HepG2 (cell line): ENCODE results near the gene DTNB. TPM values are rescaled to one million over a fixed set of nuclear protein-coding genes. Genes with fewer than 3 reads are reported as not detected.

ENCODE experiments used
- ATAC-seq: fragments of 200-7000 bp; cut with Tn5 transposase; 3 replicates; pipeline ENCODE4 v1.9.1; 2020; ENCODE audit warnings: mild to moderate bottlenecking, moderate library complexity
- BruUV-seq: library from RNA; stranded (reverse); fragments of 400-500 nt; replicated peaks from 2 replicates; lab custom pipeline; 2021; lab: Mats Ljungman, UMichigan
- CTCF ChIA-PET: fragments of 300-600 bp; formaldehyde crosslinking; extraction: SDS; loops from one replicate; lab custom pipeline; 2021; ENCODE audit warnings: low total read pairs, inconsistent platforms, low intra/inter-chr PET ratio; lab: Yijun Ruan, JAX
- POLR2A ChIA-PET: fragments of 350-600 bp; sonication (Branson Sonifier 250); formaldehyde crosslinking; loops from one replicate; lab custom pipeline; 2020; ENCODE audit warnings: antibody characterized with exemption, inconsistent platforms; lab: Yijun Ruan, JAX
- DNase-seq: peaks from one replicate; pipeline ENCODE4 v3.0.0-alpha.2; 2015; ENCODE audit warnings: low spot score
- FAIRE-seq: peaks from 3 replicates; lab custom pipeline; 2011; peaks lifted over from hg19 to GRCh38; lab: Jason Lieb, UNC
- H2AFZ ChIP-seq: one replicate; pipeline ENCODE4 v1.6.1; 2011; ENCODE audit warnings: low read length, inconsistent platforms
- H3K27ac ChIP-seq: fragments of 300-600 bp; 3 replicates; pipeline ENCODE4 v1.8.0; 2011; ENCODE audit warnings: mixed run types, mild to moderate bottlenecking, mixed read lengths, low read length, inconsistent platforms; ENCODE audit not compliant: insufficient read depth; ENCODE audit errors: extremely low read length
- H3K27me3 ChIP-seq, 2 experiments: fragments of 200-600 bp in 1 of 2; 2 replicates in 1 of 2; 3 replicates in 1 of 2; pipeline versions ENCODE4 v1.6.0 to v1.8.0; 2011; ENCODE audit warnings: low read length in 2 of 2, mild to moderate bottlenecking in 2 of 2, moderate library complexity in 2 of 2, inconsistent platforms in 1 of 2; ENCODE audit not compliant: insufficient read depth in 2 of 2, control insufficient read depth in 1 of 2
- H3K36me3 ChIP-seq, 2 experiments: fragments of 200-600 bp in 1 of 2; replicated peaks in 1 of 2; 2 replicates in 1 of 2; 3 replicates in 1 of 2; pipeline versions ENCODE4 v1.5.1 to v1.8.0; 2011; ENCODE audit warnings: low read length in 2 of 2, inconsistent platforms in 1 of 2; ENCODE audit not compliant: insufficient read depth in 2 of 2, control insufficient read depth in 1 of 2
- H3K4me1 ChIP-seq: 2 replicates; pipeline ENCODE4 v1.5.1; 2012; ENCODE audit warnings: low read length, inconsistent platforms; ENCODE audit not compliant: insufficient read depth
- H3K4me2 ChIP-seq: 2 replicates; pipeline ENCODE4 v1.6.0; 2011; ENCODE audit warnings: low read depth, low read length, inconsistent platforms
- H3K4me3 ChIP-seq, 3 experiments: fragments of 200-600 bp in 1 of 3; sonication (generic), shearing (Covaris generic) in 1 of 3; replicated peaks in 1 of 3; 2 replicates each; pipeline ENCODE4 v1.5.1; 2011 to 2016; ENCODE audit warnings: low read length in 3 of 3, inconsistent platforms in 2 of 3, low read depth in 2 of 3, mild to moderate bottlenecking in 2 of 3, control low read depth in 1 of 3, mixed read lengths in 1 of 3; ENCODE audit not compliant: insufficient read depth in 1 of 3
- H3K79me2 ChIP-seq: one replicate; pipeline ENCODE4 v1.6.1; 2011; ENCODE audit warnings: low read length, inconsistent platforms; ENCODE audit not compliant: insufficient read depth
- H3K9ac ChIP-seq: 2 replicates; pipeline ENCODE4 v1.6.0; 2011; ENCODE audit warnings: mild to moderate bottlenecking, low read depth, low read length, inconsistent platforms; ENCODE audit not compliant: insufficient read depth
- H3K9me3 ChIP-seq: 2 replicates; pipeline ENCODE4 v1.5.1; 2012; ENCODE audit warnings: mild to moderate bottlenecking, low read length
- H4K20me1 ChIP-seq: 2 replicates; pipeline ENCODE4 v1.6.0; 2011; ENCODE audit warnings: inconsistent platforms, mild to moderate bottlenecking, low read length, moderate library complexity; ENCODE audit not compliant: insufficient read depth
- MAFF ChIP-seq: IDR thresholded peaks from 2 replicates; pipeline ENCODE4 v1.6.1; 2011; ENCODE audit warnings: low read depth, low read length, improper control_type of control experiment
- SRF ChIP-seq: IDR thresholded peaks from 2 replicates; pipeline ENCODE4 v1.6.1; 2011; ENCODE audit warnings: mild to moderate bottlenecking, low read depth, low read length, moderate library complexity
- SSRP1 ChIP-seq: IDR thresholded peaks from 2 replicates; pipeline ENCODE4 v1.6.1; 2016; ENCODE audit warnings: control low read depth
- ZNF331 ChIP-seq: sonication (generic); formaldehyde crosslinking; IDR thresholded peaks from 2 replicates; pipeline ENCODE4 v1.4.0; 2020; ENCODE audit warnings: missing genetic modification reagents
- WGBS: methylation state at CpG from one replicate; pipeline ENCODE4 v1.1.6; 2017; ENCODE audit warnings: low lambda C conversion rate; 5-methylcytosine and 5-hydroxymethylcytosine counted together
- in situ Hi-C: cut with HindIII; loops from 2 replicates; pipeline ENCODE4 v1.10.0; 2017; ENCODE audit warnings: low pct_unique_long_range_greater_than_20kb; ENCODE audit not compliant: extremely low pct_ligation_motif_present
- intact Hi-C: fragments of 100-400 bp; cut with micrococcal nuclease; formaldehyde crosslinking; loops from one replicate; pipeline ENCODE4 v1.10.0; 2022; ENCODE audit not compliant: unreplicated experiment
- polyA plus RNA-seq, 8 experiments: library from polyadenylated mRNA; depleted of rRNA in 3 of 8; stranded (reverse) in 7 of 8; unstranded in 1 of 8; fragments of >200 nt; fragmentation: Illumina TruSeq in 4 of 8; extraction: Trizol in 4 of 8; gene quantifications; 2 replicates each; pipeline versions ENCODE4 v1.2.1 to v1.2.3, GENCODE V29; 2011 to 2016; ENCODE audit warnings: low read depth in 4 of 8, missing spikeins in 1 of 8, mixed read lengths in 1 of 8; ENCODE audit not compliant: insufficient read depth in 1 of 8
- total RNA-seq, 5 experiments: library from RNA; depleted of rRNA; stranded (reverse); fragments of >200 nt; fragmentation: Illumina TruSeq; extraction: Trizol; gene quantifications; 2 replicates each; pipeline ENCODE4 v1.2.3, GENCODE V29; 2016; ENCODE audit warnings: low read depth in 1 of 5
- TF ChIP-seq, protein P1 (sequence below): sonication (generic); formaldehyde crosslinking; IDR thresholded peaks from 2 replicates; pipeline ENCODE4 v1.5.0; 2020; ENCODE audit warnings: missing genetic modification reagents
- TF ChIP-seq, protein P2 (sequence below), 2 experiments: sonication (generic) in 1 of 2; formaldehyde crosslinking in 1 of 2; IDR thresholded peaks; 2 replicates each; pipeline versions ENCODE4 v1.4.0 to v1.6.1; 2018 to 2020; ENCODE audit warnings: missing genetic modification reagents in 2 of 2, borderline replicate concordance in 1 of 2, low read depth in 1 of 2, mild to moderate bottlenecking in 1 of 2, missing biosample characterization in 1 of 2
- TF ChIP-seq, protein P3 (sequence below): IDR thresholded peaks from 2 replicates; pipeline ENCODE4 v1.6.1; 2016; ENCODE audit warnings: control low read depth
- TF ChIP-seq, protein P4 (sequence below): sonication (generic); formaldehyde crosslinking; IDR thresholded peaks from 2 replicates; pipeline ENCODE4 v1.5.0; 2020; ENCODE audit warnings: missing genetic modification reagents

DTNB gene
- total and polyA plus RNA-seq, 2 of the 13 experiments (the other 11 are each of a cell fraction or from before 2014, with no cell fraction given), result 14.4 to 23.9 TPM

DNA sequence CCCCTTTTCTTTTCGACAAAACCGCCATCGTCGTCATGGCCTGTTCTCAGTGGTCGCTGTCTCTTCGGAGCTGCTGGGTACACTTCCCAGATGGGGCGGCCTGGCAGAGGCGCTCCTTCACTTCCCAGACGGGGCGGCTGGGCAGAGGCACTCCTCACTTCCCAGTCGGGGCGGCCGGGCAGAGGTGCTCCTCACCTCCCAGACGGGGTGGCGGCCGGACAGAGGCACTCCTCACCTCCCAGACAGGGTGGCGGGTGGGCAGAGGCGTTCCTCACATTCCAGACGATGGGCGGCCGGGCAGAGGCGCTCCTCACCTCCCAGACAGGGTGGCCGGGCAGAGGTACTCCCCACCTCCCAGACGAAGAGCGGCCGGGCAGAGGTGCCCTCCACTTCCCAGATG, 138.9 kb downstream of the DTNB start:
- no TSS peak for BruUV-seq
- no peak for DNase-seq
- Histone ChIP-seq H3K4me2 (no peak overlapping the region), H3K4me1 (0 out of 2 replicates have a peak, but pooled peaks cover 5% of the 10 kb centered on the region), H3K27me3 (no peaks in the 10 kb centered on the region; a peak in 1 of 5 replicates), H3K79me2 (no peaks in the 10 kb centered on the region), H3K9me3 (no peaks in the 10 kb centered on the region), H3K9ac (no peak overlapping the region), H3K36me3 (no peaks in the 10 kb centered on the region), H3K4me3 (no peak overlapping the region), H2AFZ (no peak overlapping the region), H4K20me1 (no peaks in the 10 kb centered on the region), H3K27ac (no peak overlapping the region)
- WGBS, result 96% methylated on average over 26 of the region's 26 CpGs
- intact Hi-C loops, result no loop called here
- POLR2A ChIA-PET, result no interaction called here
- in situ Hi-C loops, result no loop called here
- CTCF ChIA-PET, result no interaction called here
- TF ChIP-seq, protein P1, sequence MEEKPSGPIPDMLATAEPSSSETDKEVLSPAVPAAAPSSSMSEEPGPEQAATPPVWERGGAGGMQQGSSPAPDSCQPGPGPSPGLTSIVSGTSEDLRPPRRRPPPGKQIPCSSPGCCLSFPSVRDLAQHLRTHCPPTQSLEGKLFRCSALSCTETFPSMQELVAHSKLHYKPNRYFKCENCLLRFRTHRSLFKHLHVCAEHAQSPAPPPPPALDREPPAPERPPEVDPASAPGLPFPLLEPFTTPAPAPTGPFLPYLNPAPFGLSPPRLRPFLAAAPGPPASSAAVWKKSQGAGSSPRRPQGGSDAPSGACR, result no peak
- TF ChIP-seq, protein P2, sequence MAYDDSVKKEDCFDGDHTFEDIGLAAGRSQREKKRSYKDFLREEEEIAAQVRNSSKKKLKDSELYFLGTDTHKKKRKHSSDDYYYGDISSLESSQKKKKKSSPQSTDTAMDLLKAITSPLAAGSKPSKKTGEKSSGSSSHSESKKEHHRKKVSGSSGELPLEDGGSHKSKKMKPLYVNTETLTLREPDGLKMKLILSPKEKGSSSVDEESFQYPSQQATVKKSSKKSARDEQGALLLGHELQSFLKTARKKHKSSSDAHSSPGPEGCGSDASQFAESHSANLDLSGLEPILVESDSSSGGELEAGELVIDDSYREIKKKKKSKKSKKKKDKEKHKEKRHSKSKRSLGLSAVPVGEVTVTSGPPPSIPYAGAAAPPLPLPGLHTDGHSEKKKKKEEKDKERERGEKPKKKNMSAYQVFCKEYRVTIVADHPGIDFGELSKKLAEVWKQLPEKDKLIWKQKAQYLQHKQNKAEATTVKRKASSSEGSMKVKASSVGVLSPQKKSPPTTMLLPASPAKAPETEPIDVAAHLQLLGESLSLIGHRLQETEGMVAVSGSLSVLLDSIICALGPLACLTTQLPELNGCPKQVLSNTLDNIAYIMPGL (CRISPR knock-in tag; IDR thresholded peaks at IDR 0.05; ENCODE audit: borderline replicate concordance in 1 of 2, low read depth in 1 of 2), result no peak
- TF ChIP-seq, protein P3, sequence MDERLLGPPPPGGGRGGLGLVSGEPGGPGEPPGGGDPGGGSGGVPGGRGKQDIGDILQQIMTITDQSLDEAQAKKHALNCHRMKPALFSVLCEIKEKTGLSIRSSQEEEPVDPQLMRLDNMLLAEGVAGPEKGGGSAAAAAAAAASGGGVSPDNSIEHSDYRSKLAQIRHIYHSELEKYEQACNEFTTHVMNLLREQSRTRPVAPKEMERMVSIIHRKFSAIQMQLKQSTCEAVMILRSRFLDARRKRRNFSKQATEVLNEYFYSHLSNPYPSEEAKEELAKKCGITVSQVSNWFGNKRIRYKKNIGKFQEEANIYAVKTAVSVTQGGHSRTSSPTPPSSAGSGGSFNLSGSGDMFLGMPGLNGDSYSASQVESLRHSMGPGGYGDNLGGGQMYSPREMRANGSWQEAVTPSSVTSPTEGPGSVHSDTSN, result no peak
- TF ChIP-seq ZNF331 (CRISPR knock-in tag) (no peak), MAFF (no peak), SRF (no peak), SSRP1 (CRISPR knock-in tag) (no peak)
- TF ChIP-seq, protein P4, sequence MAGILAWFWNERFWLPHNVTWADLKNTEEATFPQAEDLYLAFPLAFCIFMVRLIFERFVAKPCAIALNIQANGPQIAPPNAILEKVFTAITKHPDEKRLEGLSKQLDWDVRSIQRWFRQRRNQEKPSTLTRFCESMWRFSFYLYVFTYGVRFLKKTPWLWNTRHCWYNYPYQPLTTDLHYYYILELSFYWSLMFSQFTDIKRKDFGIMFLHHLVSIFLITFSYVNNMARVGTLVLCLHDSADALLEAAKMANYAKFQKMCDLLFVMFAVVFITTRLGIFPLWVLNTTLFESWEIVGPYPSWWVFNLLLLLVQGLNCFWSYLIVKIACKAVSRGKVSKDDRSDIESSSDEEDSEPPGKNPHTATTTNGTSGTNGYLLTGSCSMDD, result no peak
- FAIRE-seq, result no peak
- no peak for ATAC-seq
